ENCODE results near the gene MS4A12.

Gene MS4A12

GRCh38 chr11:60459345-60459744 lies 33.2 kb upstream of the MS4A12 start:
- DNase-seq (ENCODE audit: low read depth, low spot score): no peak
- in situ Hi-C loops (cut with HindIII; ENCODE audit: low sequenced_read_pairs): no loop called here
- no peak for TF ChIP-seq CTCF (IDR thresholded peaks at IDR 0.05; ENCODE audit: low read depth, low read length)
- no peak overlapping the region for H3K4me3 ChIP-seq (ENCODE audit: low read depth, low read length)

- no peak for DNase-seq (ENCODE audit: low read depth, low spot score)
- in situ Hi-C loops (cut with HindIII; ENCODE audit: low sequenced_read_pairs): no loop called here
- no peak overlapping the region for H3K4me3 ChIP-seq (ENCODE audit: low read depth, low read length)
- no peak for TF ChIP-seq CTCF (IDR thresholded peaks at IDR 0.05; ENCODE audit: low read depth, low read length)
Observed at GRCh38 chr11:60468829-60469228, 23.7 kb upstream of the MS4A12 start.

- DNase-seq (ENCODE audit: low read depth, low spot score): no peak
- no peak overlapping the region for H3K4me3 ChIP-seq (ENCODE audit: low read depth, low read length)
- in situ Hi-C loops (cut with HindIII; ENCODE audit: low sequenced_read_pairs): no loop called here
- no peak for TF ChIP-seq CTCF (IDR thresholded peaks at IDR 0.05; ENCODE audit: low read depth, low read length)
Observed at GRCh38 chr11:60469723-60470122, 22.9 kb upstream of the MS4A12 start.

- DNase-seq (ENCODE audit: low read depth, low spot score): no peak
- in situ Hi-C loops (cut with HindIII; ENCODE audit: low sequenced_read_pairs): no loop called here
- TF ChIP-seq CTCF (IDR thresholded peaks at IDR 0.05; ENCODE audit: low read depth, low read length): no peak
- H3K4me3 ChIP-seq (ENCODE audit: low read depth, low read length): no peak overlapping the region
Observed at GRCh38 chr11:60477035-60477445, 15.5 kb upstream of the MS4A12 start.

- in situ Hi-C loops (cut with HindIII; ENCODE audit: low sequenced_read_pairs): no loop called here
- H3K4me3 ChIP-seq (ENCODE audit: low read depth, low read length): no peak overlapping the region
- no peak for DNase-seq (ENCODE audit: low read depth, low spot score)
- no peak for TF ChIP-seq CTCF (IDR thresholded peaks at IDR 0.05; ENCODE audit: low read depth, low read length)
Observed at GRCh38 chr11:60482361-60482760, 10.2 kb upstream of the MS4A12 start.

- no peak for DNase-seq (ENCODE audit: low read depth, low spot score)
- in situ Hi-C loops (cut with HindIII; ENCODE audit: low sequenced_read_pairs): no loop called here
- H3K4me3 ChIP-seq (ENCODE audit: low read depth, low read length): no peak overlapping the region
- TF ChIP-seq CTCF (IDR thresholded peaks at IDR 0.05; ENCODE audit: low read depth, low read length): no peak
Observed at GRCh38 chr11:60485987-60486386, 6.6 kb upstream of the MS4A12 start.

GRCh38 chr11:60493454-60493853 lies 876 bp downstream of the MS4A12 start:
- TF ChIP-seq CTCF (IDR thresholded peaks at IDR 0.05; ENCODE audit: low read depth, low read length): no peak
- DNase-seq (ENCODE audit: low read depth, low spot score): no peak
- in situ Hi-C loops (cut with HindIII; ENCODE audit: low sequenced_read_pairs): no loop called here
- H3K4me3 ChIP-seq (ENCODE audit: low read depth, low read length): no peak overlapping the region
